ENCODE measurements around the gene ARHGAP31.

ARHGAP31 gene

DNA sequence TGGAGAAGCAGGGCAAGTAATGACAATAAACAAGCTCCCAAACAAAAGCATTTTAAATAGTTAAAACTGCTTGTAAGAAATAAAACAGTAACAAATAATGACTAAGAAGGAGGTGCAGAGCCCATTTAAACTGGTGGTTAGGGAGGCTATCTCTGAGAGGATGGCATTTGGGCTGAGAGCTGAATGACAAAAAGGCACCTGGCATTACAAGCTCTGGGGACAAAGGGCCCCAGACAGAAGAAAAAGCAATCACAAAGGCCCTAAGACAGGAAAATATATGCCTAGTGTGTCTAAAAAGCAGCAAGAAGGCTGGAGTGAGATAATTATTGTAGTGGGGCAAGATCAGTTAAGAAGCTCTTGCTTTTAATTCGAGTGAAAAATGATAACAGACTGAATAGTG is 159.6 kb downstream of the ARHGAP31 start:
- DNase-seq = no peak

DNA sequence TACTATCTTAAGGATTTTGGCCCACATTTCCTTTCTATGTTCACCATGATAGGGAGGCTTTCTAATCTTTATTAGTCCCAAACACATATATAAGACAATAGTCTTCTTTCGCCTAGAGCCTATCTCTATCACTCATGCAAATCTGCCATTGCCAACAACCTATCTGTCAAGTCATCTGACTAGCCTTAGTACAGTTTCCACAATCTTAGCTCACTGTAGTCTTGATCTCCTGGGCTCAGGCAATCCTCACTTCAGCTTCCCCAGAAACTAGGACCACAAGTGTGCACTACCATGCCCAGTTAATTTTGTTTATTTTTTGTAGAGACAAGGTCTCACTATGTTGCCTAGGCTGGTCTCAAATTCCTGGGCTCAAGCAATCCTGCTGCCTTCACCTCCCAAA is 162.3 kb downstream of the ARHGAP31 start:
- no peak for DNase-seq

DNA sequence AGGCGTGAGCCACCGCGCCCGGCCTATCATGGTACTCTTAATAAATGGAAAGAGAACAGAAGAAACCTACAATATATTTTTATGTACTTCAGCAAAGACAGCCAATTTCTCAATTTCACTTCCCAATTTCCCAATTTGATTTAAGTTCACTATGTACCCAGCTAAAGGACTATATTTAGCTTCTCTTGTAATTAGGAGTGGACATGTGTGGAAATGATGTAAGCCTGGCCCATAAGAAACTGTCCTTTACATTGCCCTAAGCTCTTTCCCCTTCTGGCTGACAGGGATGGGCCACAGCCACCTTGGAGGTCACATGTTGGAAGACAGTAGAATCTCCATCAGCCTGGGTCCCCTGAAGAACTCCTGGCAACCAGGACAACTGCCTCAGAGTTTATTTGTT is 163.1 kb downstream of the ARHGAP31 start:
- no peak for DNase-seq

DNA sequence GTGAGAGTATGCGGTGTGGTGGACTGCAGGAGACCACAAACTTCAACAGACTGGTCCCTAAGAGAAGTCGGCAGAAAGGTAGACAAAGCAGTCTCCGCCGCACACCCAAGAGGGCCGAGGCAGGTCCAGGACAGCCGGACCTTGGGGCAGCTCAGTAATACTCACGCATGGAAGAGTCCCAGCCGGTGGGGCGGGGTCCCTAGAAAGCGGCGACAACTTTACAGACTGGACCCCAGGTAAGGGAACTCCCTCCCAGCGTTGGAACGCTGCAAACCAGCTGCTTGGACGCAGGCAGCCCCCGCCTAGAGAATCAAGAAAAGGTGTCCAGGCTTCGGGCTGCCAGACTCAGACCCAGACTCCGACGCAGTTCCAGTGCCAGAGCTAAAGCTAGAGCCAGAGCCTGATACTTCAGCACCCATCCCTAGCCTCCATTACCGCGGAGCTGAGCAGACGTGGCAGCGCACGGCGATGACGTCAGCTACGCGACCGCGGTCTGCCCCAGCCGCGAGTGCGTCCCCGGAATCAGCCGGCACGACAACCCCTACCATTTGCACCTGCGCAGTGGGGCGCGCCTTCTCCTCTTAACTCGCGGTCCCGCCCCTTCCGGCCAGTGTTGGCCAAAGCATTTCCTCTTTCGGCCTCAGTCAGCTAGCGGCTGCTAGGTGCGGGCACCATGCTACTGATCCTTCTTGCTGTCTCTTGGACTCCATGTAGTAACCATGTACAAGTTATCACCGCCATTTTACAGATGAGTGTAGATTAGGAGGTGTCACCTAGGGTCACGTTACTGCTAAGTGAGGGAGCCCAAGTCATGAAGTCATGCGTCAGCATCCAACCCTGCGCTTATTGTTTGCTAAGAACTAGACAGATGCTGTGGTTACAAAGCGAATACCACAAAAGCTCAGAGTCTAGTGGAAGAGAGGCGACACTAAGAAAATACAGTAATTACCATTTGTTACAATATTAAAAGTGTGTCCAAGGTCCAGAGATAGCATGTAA is 169.3 kb downstream of the ARHGAP31 start, which contains the start of gene TMEM39A:
TSS of gene TMEM39A (minus strand) at position 445 of the 999 bp plus-strand sequence. CDS start 1,541 bp downstream, outside the sequence.
- peak; percentile 98 for DNase-seq

DNA sequence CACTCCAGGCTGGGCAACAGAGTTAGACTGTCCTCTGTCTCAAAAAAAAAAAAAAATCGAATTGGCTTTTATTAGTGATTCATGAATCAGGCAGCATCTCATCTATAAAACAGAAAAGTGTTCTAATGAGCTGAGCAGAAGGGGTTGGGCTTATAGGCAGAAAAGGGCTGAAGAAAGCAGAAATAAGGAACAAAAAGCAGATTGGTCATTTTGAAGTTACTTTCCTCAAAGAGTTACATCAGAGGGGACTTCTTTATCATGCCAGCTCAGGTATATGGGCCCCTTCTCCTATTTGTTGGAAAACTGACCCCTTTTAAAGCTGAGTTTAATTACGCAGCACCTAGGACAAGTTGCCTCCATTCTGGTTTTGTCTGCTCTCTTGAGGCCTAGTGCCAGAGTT is 173.9 kb downstream of the ARHGAP31 start:
- DNase-seq = no peak

DNA sequence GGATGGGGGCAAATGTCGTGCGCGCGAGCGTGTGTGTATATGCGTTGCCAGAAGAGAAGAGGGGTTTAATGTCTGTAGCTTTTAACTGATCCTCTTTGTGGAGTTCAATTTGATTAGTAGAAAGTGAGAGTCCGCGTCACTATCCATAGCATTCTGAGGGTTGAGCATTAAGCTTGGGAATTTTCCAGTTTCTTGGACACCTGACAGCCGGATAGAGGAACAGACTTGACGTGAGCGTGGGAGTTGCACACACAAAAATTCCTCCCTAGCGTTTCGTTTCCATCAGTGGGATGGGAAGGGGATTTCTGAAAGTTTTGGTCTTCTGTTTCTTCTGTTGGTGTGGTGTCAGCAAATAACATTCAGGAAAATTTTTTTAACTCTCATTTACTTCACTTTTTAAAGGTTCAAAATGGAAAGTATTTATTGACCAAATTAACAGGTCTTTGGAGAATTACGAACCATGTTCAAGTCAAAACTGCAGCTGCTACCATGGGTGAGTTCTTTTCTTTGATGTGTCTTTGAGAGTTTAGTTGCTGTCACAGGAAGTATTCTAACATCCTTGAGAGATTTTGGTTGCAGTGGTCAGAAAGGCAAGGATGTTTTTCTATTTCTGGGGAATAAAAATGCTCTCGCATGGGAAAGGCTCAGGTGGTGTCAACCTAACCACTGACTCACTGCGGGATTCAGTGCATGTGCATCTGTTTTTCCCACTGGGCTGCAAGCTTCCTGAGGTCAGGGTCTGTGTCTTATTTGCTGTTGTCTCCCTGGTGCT is 175.4 kb downstream of the ARHGAP31 start:
- DNase-seq = no peak

Measured in activated effector memory CD4-positive, alpha-beta T cell treated with Interleukin-2 at 50 U/mL for 16 hours (primary cell).